Measurements from ENCODE around the gene DMD. TPM values are rescaled to one million over a fixed set of nuclear protein-coding genes. Genes with fewer than 3 reads are reported as not detected.

The DMD gene
- total RNA-seq, 1 experiment from 2014 or later, result 47.2 TPM

DNA sequence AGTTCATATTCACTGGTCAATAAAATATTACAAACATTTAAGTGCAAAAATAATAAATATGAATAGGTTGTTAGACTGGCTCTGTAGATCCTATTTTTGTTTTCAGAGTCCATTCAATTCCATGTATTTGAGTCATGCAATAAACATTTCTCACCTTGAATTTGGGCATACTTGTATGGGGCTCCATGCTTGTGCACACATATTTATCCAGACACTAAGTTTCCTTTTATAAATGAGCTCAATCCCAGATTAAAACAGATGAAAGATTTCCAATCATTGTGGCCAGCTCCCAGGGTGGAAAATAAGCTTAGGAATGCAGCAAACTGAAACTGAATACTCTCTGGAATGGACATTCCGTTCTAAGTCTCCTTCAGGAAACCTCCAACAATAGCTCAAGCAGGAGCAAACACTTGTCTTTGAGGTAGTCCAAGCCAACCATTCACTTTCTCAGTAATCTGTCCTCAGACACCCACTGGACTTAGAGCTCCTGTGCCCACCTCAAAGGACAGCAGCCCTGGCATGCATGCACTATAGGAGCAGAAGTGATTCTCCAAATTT lies 16.4 kb downstream of the DMD start:
- Histone ChIP-seq H3K27me3 (replicated peaks; ENCODE audit: control insufficient read depth, insufficient read depth, low read length) (no peaks in the 10 kb centered on the region), H3K4me1 (no peaks in the 10 kb centered on the region), H3K36me3 (ENCODE audit: control insufficient read depth, insufficient read depth, low read length) (no peaks in the 10 kb centered on the region), H3K9me3 (no peaks in the 10 kb centered on the region), H3K4me3 (ENCODE audit: low read depth, low read length) (no peak overlapping the region)
- ChIA-PET CTCF (no interaction called here), POLR2A (no interaction called here)
- no peaks in the 10 kb centered on the region for H3K36me3 Mint-ChIP-seq (ENCODE audit: insufficient read depth, unreplicated experiment)
- no peaks in the 10 kb centered on the region for H3K27me3 Mint-ChIP-seq (ENCODE audit: insufficient read depth, unreplicated experiment)
- no TSS peak for BruUV-seq (replicated peaks)
- intact Hi-C loops (cut with micrococcal nuclease; ENCODE audit: unreplicated experiment), result no loop called here
- H3K9me3 Mint-ChIP-seq (ENCODE audit: unreplicated experiment), result no peaks in the 10 kb centered on the region
- TF ChIP-seq, protein P1, sequence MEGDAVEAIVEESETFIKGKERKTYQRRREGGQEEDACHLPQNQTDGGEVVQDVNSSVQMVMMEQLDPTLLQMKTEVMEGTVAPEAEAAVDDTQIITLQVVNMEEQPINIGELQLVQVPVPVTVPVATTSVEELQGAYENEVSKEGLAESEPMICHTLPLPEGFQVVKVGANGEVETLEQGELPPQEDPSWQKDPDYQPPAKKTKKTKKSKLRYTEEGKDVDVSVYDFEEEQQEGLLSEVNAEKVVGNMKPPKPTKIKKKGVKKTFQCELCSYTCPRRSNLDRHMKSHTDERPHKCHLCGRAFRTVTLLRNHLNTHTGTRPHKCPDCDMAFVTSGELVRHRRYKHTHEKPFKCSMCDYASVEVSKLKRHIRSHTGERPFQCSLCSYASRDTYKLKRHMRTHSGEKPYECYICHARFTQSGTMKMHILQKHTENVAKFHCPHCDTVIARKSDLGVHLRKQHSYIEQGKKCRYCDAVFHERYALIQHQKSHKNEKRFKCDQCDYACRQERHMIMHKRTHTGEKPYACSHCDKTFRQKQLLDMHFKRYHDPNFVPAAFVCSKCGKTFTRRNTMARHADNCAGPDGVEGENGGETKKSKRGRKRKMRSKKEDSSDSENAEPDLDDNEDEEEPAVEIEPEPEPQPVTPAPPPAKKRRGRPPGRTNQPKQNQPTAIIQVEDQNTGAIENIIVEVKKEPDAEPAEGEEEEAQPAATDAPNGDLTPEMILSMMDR (IDR thresholded peaks at IDR 0.05; ENCODE audit: insufficient read depth in 1 of 2, low read depth in 1 of 2, low read length in 1 of 2, severe bottlenecking in 1 of 2, unreplicated experiment in 1 of 2), result no peak
- no peak overlapping the region for H3K27ac Mint-ChIP-seq (ENCODE audit: unreplicated experiment)
- H3K4me3 Mint-ChIP-seq (ENCODE audit: unreplicated experiment), result no peak overlapping the region
- peaks cover 7% of the 10 kb centered on the region for H3K4me1 Mint-ChIP-seq (ENCODE audit: low read depth, unreplicated experiment)
- no peak for DNase-seq

DNA sequence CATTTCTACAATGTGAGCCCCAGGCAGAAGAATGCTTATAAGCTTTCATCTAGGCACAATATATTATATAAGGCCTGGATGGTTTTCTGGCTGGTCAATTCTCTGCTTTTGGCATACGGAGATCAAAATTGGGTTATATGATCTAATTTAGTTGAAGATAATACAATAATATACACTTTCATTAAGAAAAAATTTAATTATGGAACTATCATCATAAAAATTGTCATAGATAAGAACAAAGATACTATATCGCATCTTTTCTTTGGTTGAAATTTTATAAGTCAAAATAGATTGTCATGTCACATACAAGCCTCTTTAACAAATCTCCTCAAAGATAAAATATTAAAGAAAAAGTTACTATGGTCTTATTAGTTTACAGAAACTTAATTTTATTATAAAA lies 17.1 kb downstream of the DMD start:
- Histone ChIP-seq H3K4me1 (no peaks in the 10 kb centered on the region), H3K9me3 (no peaks in the 10 kb centered on the region), H3K4me3 (ENCODE audit: low read depth, low read length) (no peak overlapping the region), H3K36me3 (ENCODE audit: control insufficient read depth, insufficient read depth, low read length) (no peaks in the 10 kb centered on the region), H3K27me3 (replicated peaks; ENCODE audit: control insufficient read depth, insufficient read depth, low read length) (no peaks in the 10 kb centered on the region)
- no peaks in the 10 kb centered on the region for H3K36me3 Mint-ChIP-seq (ENCODE audit: insufficient read depth, unreplicated experiment)
- no peaks in the 10 kb centered on the region for H3K27me3 Mint-ChIP-seq (ENCODE audit: insufficient read depth, unreplicated experiment)
- peaks cover 6% of the 10 kb centered on the region for H3K4me1 Mint-ChIP-seq (ENCODE audit: low read depth, unreplicated experiment)
- no peak overlapping the region for H3K27ac Mint-ChIP-seq (ENCODE audit: unreplicated experiment)
- POLR2A ChIA-PET, result no interaction called here
- DNase-seq, result no peak
- H3K9me3 Mint-ChIP-seq (ENCODE audit: unreplicated experiment), result no peaks in the 10 kb centered on the region
- TF ChIP-seq, protein P1 (IDR thresholded peaks at IDR 0.05; ENCODE audit: insufficient read depth in 1 of 2, low read depth in 1 of 2, low read length in 1 of 2, severe bottlenecking in 1 of 2, unreplicated experiment in 1 of 2), result no peak
- BruUV-seq (replicated peaks), result no TSS peak
- H3K4me3 Mint-ChIP-seq (ENCODE audit: unreplicated experiment), result no peak overlapping the region
- CTCF ChIA-PET, result no interaction called here
- intact Hi-C loops (cut with micrococcal nuclease; ENCODE audit: unreplicated experiment), result no loop called here

DNA sequence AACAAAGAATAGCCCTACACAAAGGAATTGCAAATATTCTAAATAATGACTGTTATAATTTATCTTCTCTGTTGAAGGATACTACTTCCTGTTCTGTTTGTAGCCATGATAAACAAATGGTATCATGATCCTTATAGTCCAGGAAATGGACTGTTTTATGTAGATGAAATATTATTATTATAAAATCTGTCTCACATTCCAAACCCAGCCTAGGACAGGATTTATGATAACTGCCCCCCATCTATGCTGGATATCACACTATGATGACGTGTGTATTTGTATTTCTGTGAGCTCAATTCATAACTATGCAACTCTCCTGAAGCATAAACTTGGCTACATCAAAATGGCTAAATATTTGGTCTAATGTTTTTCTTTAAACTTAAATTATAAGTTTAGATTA lies 21.3 kb downstream of the DMD start:
- no peaks in the 10 kb centered on the region for H3K36me3 Mint-ChIP-seq (ENCODE audit: insufficient read depth, unreplicated experiment)
- Histone ChIP-seq H3K9me3 (no peaks in the 10 kb centered on the region), H3K4me1 (no peaks in the 10 kb centered on the region), H3K27me3 (replicated peaks; ENCODE audit: control insufficient read depth, insufficient read depth, low read length) (no peaks in the 10 kb centered on the region), H3K36me3 (ENCODE audit: control insufficient read depth, insufficient read depth, low read length) (no peaks in the 10 kb centered on the region), H3K4me3 (ENCODE audit: low read depth, low read length) (no peak overlapping the region)
- TF ChIP-seq, protein P1 (IDR thresholded peaks at IDR 0.05; ENCODE audit: insufficient read depth in 1 of 2, low read depth in 1 of 2, low read length in 1 of 2, severe bottlenecking in 1 of 2, unreplicated experiment in 1 of 2), result no peak
- no peak for DNase-seq
- intact Hi-C loops (cut with micrococcal nuclease; ENCODE audit: unreplicated experiment), result no loop called here
- CTCF ChIA-PET, result no interaction called here
- no TSS peak for BruUV-seq (replicated peaks)
- no peaks in the 10 kb centered on the region for H3K27me3 Mint-ChIP-seq (ENCODE audit: insufficient read depth, unreplicated experiment)
- POLR2A ChIA-PET, result no interaction called here
- H3K27ac Mint-ChIP-seq (ENCODE audit: unreplicated experiment), result no peak overlapping the region
- no peaks in the 10 kb centered on the region for H3K9me3 Mint-ChIP-seq (ENCODE audit: unreplicated experiment)
- H3K4me1 Mint-ChIP-seq (ENCODE audit: low read depth, unreplicated experiment), result no peaks in the 10 kb centered on the region
- no peak overlapping the region for H3K4me3 Mint-ChIP-seq (ENCODE audit: unreplicated experiment)

Data from Caco-2 (cell line).